Suprapubic skin (tissue), 4 donors: ENCODE results near the gene UCHL1. TPM values are rescaled to one million over a fixed set of nuclear protein-coding genes. Genes with fewer than 3 reads are reported as not detected.

ENCODE experiments used
- DNase-seq, 2 donors: peaks; one replicate each; pipeline ENCODE4 v3.0.0-alpha.2; 2019; ENCODE audit warnings: low spot score in 2 of 2
- H3K27ac ChIP-seq: fragments of 200-600 bp; sonication (generic); one replicate; pipeline ENCODE4 v1.5.1; 2019
- H3K27me3 ChIP-seq: fragments of 200-600 bp; sonication (generic); one replicate; pipeline ENCODE4 v1.5.1; 2019
- H3K36me3 ChIP-seq: fragments of 200-600 bp; sonication (generic); one replicate; pipeline ENCODE4 v1.5.1; 2019
- H3K4me1 ChIP-seq: fragments of 200-600 bp; sonication (generic); one replicate; pipeline ENCODE4 v1.5.1; 2019
- H3K4me3 ChIP-seq: fragments of 200-600 bp; sonication (generic); one replicate; pipeline ENCODE4 v1.5.1; 2019; ENCODE audit warnings: mild to moderate bottlenecking
- H3K9me3 ChIP-seq: fragments of 200-600 bp; sonication (generic); one replicate; pipeline ENCODE4 v1.5.1; 2019
- CTCF ChIP-seq, 2 donors: fragments of 200-600 bp in 1 of 2; fragments of 450-650 bp in 1 of 2; sonication (generic) in 1 of 2; IDR thresholded peaks; one replicate each; pipeline ENCODE4 v1.5.1; 2016 to 2019; ENCODE audit warnings: antibody characterized with exemption in 2 of 2, mild to moderate bottlenecking in 1 of 2, moderate library complexity in 1 of 2
- EP300 ChIP-seq: sonication (generic); formaldehyde crosslinking; IDR thresholded peaks from one replicate; pipeline ENCODE4 v1.6.1; 2017; ENCODE audit warnings: antibody characterized with exemption
- POLR2A ChIP-seq, 2 donors: fragments of 450-650 bp; IDR thresholded peaks; one replicate each; pipeline ENCODE4 v1.6.1; 2017; ENCODE audit warnings: antibody characterized with exemption in 2 of 2, mild to moderate bottlenecking in 2 of 2, moderate library complexity in 2 of 2
- POLR2AphosphoS5 ChIP-seq, 3 donors: sonication (generic); formaldehyde crosslinking; IDR thresholded peaks; one replicate each; pipeline ENCODE4 v1.6.1; 2017; ENCODE audit warnings: antibody characterized with exemption in 3 of 3
- WGBS: methylation state at CpG from one replicate; pipeline ENCODE4 v1.1.5; 2018; 5-methylcytosine and 5-hydroxymethylcytosine counted together
- total RNA-seq, 4 donors: library from RNA; depleted of rRNA; stranded (reverse); fragments of >200 nt; gene quantifications; one replicate each; pipeline ENCODE4 v1.1.0, GENCODE V29; 2016

UCHL1 gene
- total RNA-seq = 10 to 100 TPM in 1 of 4 donors, 1 to 10 TPM in 3; 2.1 to 13.8 (median 4.8) TPM

GRCh38 chr4:41256740-41257256, at the start of gene UCHL1:
TSS of gene UCHL1 (plus strand) at chr4:41256928. CDS start at chr4:41256977, 49 bp downstream.
- H3K4me3 ChIP-seq = peak within 1 kb of the TSS; percentile 59
- H3K27ac ChIP-seq = no peak within 1 kb of the TSS
- H3K36me3 ChIP-seq = no peaks in the 10 kb centered on the region

GRCh38 chr4:41207291-41207831, 49.4 kb upstream of the UCHL1 start:
- no peak for TF ChIP-seq EP300
- no peak for TF ChIP-seq CTCF (IDR thresholded peaks at IDR 0.05)
- TF ChIP-seq POLR2A (IDR thresholded peaks at IDR 0.05) = no peak
- TF ChIP-seq POLR2AphosphoS5 (IDR thresholded peaks at IDR 0.05) = no peak
- DNase-seq = no peak
- no peaks in the 10 kb centered on the region for H3K36me3 ChIP-seq
- H3K27me3 ChIP-seq = no peaks in the 10 kb centered on the region
- H3K27ac ChIP-seq = no peak overlapping the region
- no peak overlapping the region for H3K4me3 ChIP-seq
- H3K4me1 ChIP-seq = peaks cover 39% of the 10 kb centered on the region
- no peaks in the 10 kb centered on the region for H3K9me3 ChIP-seq

More at GRCh38 chr4:41256740-41257256, at the start of gene UCHL1:
- Histone ChIP-seq H3K27me3 (peaks cover 17% of the 10 kb centered on the region), H3K9me3 (no peaks in the 10 kb centered on the region), H3K4me1 (peaks cover 17% of the 10 kb centered on the region)
- no peak for TF ChIP-seq CTCF (IDR thresholded peaks at IDR 0.05)
- no peak for TF ChIP-seq EP300
- no peak for TF ChIP-seq POLR2AphosphoS5 (IDR thresholded peaks at IDR 0.05)
- no peak for TF ChIP-seq POLR2A (IDR thresholded peaks at IDR 0.05)
- 3% methylated on average over 20 of the region's 55 CpGs for WGBS
- no peak for DNase-seq

- H3K36me3 ChIP-seq = no peaks in the 10 kb centered on the region
- 75% methylated on average over 5 of the region's 5 CpGs for WGBS
- no peaks in the 10 kb centered on the region for H3K9me3 ChIP-seq
- H3K4me3 ChIP-seq = no peak overlapping the region
- no peak overlapping the region for H3K27ac ChIP-seq
- no peak for DNase-seq
- H3K4me1 ChIP-seq = peaks cover 46% of the 10 kb centered on the region
- no peaks in the 10 kb centered on the region for H3K27me3 ChIP-seq
- TF ChIP-seq CTCF (IDR thresholded peaks at IDR 0.05) = no peak
- no peak for TF ChIP-seq POLR2A (IDR thresholded peaks at IDR 0.05)
- no peak for TF ChIP-seq POLR2AphosphoS5 (IDR thresholded peaks at IDR 0.05)
- no peak for TF ChIP-seq EP300
Measured at GRCh38 chr4:41209187-41209586, 47.5 kb upstream of the UCHL1 start.

GRCh38 chr4:41209901-41210300, 46.8 kb upstream of the UCHL1 start:
- Histone ChIP-seq H3K36me3 (no peaks in the 10 kb centered on the region), H3K9me3 (no peaks in the 10 kb centered on the region), H3K4me1 (peaks cover 43% of the 10 kb centered on the region), H3K27ac (no peak overlapping the region), H3K4me3 (no peak overlapping the region), H3K27me3 (no peaks in the 10 kb centered on the region)
- 69% methylated on average over 2 of the region's 9 CpGs for WGBS
- DNase-seq = no peak
- TF ChIP-seq CTCF (IDR thresholded peaks at IDR 0.05) = no peak
- no peak for TF ChIP-seq POLR2A (IDR thresholded peaks at IDR 0.05)
- no peak for TF ChIP-seq POLR2AphosphoS5 (IDR thresholded peaks at IDR 0.05)
- no peak for TF ChIP-seq EP300

- no peaks in the 10 kb centered on the region for H3K36me3 ChIP-seq
- peaks cover 47% of the 10 kb centered on the region for H3K4me1 ChIP-seq
- TF ChIP-seq POLR2A (IDR thresholded peaks at IDR 0.05) (no peak), POLR2AphosphoS5 (IDR thresholded peaks at IDR 0.05) (no peak), EP300 (no peak), CTCF (IDR thresholded peaks at IDR 0.05) (no peak)
- H3K27me3 ChIP-seq = no peaks in the 10 kb centered on the region
- WGBS = 78% methylated on average over 1 of the region's 1 CpG
- no peak overlapping the region for H3K27ac ChIP-seq
- H3K4me3 ChIP-seq = peak overlapping the region; percentile 97
- H3K9me3 ChIP-seq = no peaks in the 10 kb centered on the region
- no peak for DNase-seq
Measured at GRCh38 chr4:41211951-41212615, 44.6 kb upstream of the UCHL1 start.
